ENCODE measurements around the gene SMYD1. TPM values are rescaled to one million over a fixed set of nuclear protein-coding genes. Genes with fewer than 3 reads are reported as not detected.

Gene SMYD1
- total RNA-seq, 1 donor from 2014 or later = 0.25 TPM

DNA sequence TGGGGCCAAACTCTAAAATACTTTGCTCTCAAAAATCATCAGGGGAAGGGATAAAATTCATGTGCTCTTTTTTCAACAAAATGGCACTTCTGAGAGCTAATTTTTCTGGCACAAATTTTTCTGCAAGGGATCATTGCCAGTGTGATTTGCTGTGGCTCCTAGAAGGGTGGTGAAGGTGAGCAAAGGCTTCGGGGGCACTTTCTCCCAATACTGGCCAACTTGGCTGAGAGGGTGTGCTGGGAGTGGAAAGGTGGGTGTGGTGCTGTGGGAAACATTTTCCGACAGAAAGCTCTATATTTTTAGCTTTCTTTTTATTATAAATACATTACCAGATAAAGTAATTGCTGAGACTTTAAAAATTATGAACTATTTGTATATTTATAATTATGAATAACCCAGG lies 419 bp downstream of the SMYD1 start:
- TF ChIP-seq, protein P1, sequence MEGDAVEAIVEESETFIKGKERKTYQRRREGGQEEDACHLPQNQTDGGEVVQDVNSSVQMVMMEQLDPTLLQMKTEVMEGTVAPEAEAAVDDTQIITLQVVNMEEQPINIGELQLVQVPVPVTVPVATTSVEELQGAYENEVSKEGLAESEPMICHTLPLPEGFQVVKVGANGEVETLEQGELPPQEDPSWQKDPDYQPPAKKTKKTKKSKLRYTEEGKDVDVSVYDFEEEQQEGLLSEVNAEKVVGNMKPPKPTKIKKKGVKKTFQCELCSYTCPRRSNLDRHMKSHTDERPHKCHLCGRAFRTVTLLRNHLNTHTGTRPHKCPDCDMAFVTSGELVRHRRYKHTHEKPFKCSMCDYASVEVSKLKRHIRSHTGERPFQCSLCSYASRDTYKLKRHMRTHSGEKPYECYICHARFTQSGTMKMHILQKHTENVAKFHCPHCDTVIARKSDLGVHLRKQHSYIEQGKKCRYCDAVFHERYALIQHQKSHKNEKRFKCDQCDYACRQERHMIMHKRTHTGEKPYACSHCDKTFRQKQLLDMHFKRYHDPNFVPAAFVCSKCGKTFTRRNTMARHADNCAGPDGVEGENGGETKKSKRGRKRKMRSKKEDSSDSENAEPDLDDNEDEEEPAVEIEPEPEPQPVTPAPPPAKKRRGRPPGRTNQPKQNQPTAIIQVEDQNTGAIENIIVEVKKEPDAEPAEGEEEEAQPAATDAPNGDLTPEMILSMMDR (IDR thresholded peaks at IDR 0.05; ENCODE audit: partially characterized antibody, unreplicated experiment) = no peak
- DNase-seq = no peak
- H3K27ac Mint-ChIP-seq (ENCODE audit: unreplicated experiment) = no peak overlapping the region
- peaks cover 10% of the 10 kb centered on the region for H3K4me1 Mint-ChIP-seq (ENCODE audit: low read depth, unreplicated experiment)
- H3K9me3 Mint-ChIP-seq (ENCODE audit: unreplicated experiment) = no peaks in the 10 kb centered on the region
- no peaks in the 10 kb centered on the region for H3K27me3 Mint-ChIP-seq (ENCODE audit: unreplicated experiment)
- no peak overlapping the region for H3K4me3 Mint-ChIP-seq (ENCODE audit: unreplicated experiment)
- H3K36me3 Mint-ChIP-seq (ENCODE audit: unreplicated experiment) = no peaks in the 10 kb centered on the region

DNA sequence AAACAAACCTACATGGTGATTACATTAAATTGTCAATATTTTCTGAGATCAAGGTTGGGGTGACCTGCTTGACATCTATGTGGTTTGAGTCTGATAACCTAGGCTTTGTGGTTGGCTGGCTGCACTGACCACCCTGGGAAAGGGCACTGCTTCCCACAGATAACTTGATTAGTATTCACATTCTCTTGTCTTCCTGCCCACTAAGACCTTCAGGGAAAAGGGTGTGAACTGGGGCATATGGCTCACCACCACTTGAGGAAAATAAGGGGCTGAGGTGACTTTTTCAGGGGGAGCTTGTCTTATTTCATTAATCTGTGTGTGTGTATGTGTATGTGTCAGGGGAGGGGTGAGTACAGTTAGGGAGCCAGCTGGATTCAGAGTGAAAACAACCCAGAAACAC lies 1.5 kb downstream of the SMYD1 start:
- H3K27ac Mint-ChIP-seq (ENCODE audit: unreplicated experiment) = peak overlapping the region; percentile 10
- H3K4me3 Mint-ChIP-seq (ENCODE audit: unreplicated experiment) = no peak overlapping the region
- no peaks in the 10 kb centered on the region for H3K27me3 Mint-ChIP-seq (ENCODE audit: unreplicated experiment)
- no peak for DNase-seq
- H3K36me3 Mint-ChIP-seq (ENCODE audit: unreplicated experiment) = no peaks in the 10 kb centered on the region
- TF ChIP-seq, protein P1 (IDR thresholded peaks at IDR 0.05; ENCODE audit: partially characterized antibody, unreplicated experiment) = no peak
- H3K9me3 Mint-ChIP-seq (ENCODE audit: unreplicated experiment) = peaks cover 2% of the 10 kb centered on the region
- peaks cover 10% of the 10 kb centered on the region for H3K4me1 Mint-ChIP-seq (ENCODE audit: low read depth, unreplicated experiment)

DNA sequence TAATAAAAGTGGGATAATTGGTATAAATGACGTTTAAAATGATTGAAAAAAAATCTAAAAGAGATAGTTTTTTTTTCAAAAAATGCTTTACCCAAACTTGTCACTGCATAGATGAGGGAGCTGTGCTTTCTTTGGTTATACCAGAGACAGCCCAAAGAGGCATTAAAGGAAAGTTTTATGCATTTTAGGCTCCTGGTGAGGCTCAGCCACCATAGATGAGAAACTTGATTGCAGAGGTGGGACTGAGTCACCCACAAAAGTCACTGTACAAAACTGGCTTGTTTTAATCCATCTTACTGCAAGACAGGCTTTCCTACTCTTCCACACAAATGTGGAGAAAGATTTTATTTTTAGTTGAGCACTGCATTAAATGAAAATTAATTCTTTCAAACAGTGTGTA lies 2.4 kb downstream of the SMYD1 start:
- peaks cover 2% of the 10 kb centered on the region for H3K9me3 Mint-ChIP-seq (ENCODE audit: unreplicated experiment)
- peaks cover 10% of the 10 kb centered on the region for H3K4me1 Mint-ChIP-seq (ENCODE audit: low read depth, unreplicated experiment)
- H3K4me3 Mint-ChIP-seq (ENCODE audit: unreplicated experiment) = no peak overlapping the region
- TF ChIP-seq, protein P1 (IDR thresholded peaks at IDR 0.05; ENCODE audit: partially characterized antibody, unreplicated experiment) = no peak
- DNase-seq = no peak
- no peak overlapping the region for H3K27ac Mint-ChIP-seq (ENCODE audit: unreplicated experiment)
- no peaks in the 10 kb centered on the region for H3K36me3 Mint-ChIP-seq (ENCODE audit: unreplicated experiment)
- no peaks in the 10 kb centered on the region for H3K27me3 Mint-ChIP-seq (ENCODE audit: unreplicated experiment)

DNA sequence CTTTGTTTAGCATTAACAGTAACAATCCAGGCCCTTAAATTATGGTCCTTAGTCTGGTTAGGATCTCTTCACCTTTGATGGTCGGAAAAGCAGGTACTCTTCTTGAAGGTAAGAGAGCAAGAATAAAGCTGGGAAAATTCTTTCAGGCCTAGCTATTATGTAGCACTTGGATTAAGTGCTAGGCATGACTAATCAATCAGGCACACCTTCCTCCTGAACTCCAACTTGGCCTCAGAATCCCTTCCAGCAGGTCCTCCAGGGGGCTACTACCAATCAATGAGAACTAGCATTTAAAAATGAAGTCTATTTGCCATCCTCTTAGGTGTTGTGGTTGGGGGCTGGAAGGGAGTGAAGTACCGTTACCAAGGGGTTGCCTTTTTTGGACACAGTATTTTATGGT lies 3.7 kb downstream of the SMYD1 start:
- no peak for DNase-seq
- Mint-ChIP-seq H3K27ac (ENCODE audit: unreplicated experiment) (no peak overlapping the region), H3K27me3 (ENCODE audit: unreplicated experiment) (no peaks in the 10 kb centered on the region), H3K4me1 (ENCODE audit: low read depth, unreplicated experiment) (peaks cover 10% of the 10 kb centered on the region), H3K9me3 (ENCODE audit: unreplicated experiment) (peaks cover 2% of the 10 kb centered on the region), H3K4me3 (ENCODE audit: unreplicated experiment) (no peak overlapping the region), H3K36me3 (ENCODE audit: unreplicated experiment) (no peaks in the 10 kb centered on the region)
- TF ChIP-seq, protein P1 (IDR thresholded peaks at IDR 0.05; ENCODE audit: partially characterized antibody, unreplicated experiment) = no peak

DNA sequence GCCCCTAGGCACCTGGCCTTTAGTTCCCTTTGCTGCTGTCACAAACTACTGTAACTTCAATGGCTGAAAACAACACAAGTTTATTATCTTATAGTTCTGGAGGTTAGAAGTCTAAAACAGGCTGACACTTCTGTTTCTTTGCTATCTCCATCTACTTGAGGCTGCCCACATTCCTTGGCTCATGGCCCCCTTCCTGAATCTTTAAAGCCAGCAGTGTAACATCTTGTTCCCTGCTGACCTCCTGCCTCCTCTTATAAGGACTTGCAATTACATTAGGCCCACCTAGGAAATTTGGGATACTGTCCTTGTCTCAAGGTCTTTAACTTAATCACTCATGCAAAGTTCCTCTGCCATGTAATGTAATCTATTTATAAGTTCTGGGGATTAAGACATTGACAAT lies 6.5 kb downstream of the SMYD1 start:
- TF ChIP-seq, protein P1 (IDR thresholded peaks at IDR 0.05; ENCODE audit: partially characterized antibody, unreplicated experiment) = no peak

More for the DNA sequence above, 6.5 kb downstream of the SMYD1 start:
- Mint-ChIP-seq H3K9me3 (ENCODE audit: unreplicated experiment) (peaks cover 2% of the 10 kb centered on the region), H3K4me1 (ENCODE audit: low read depth, unreplicated experiment) (peaks cover 7% of the 10 kb centered on the region), H3K27ac (ENCODE audit: unreplicated experiment) (no peak overlapping the region), H3K27me3 (ENCODE audit: unreplicated experiment) (no peaks in the 10 kb centered on the region), H3K4me3 (ENCODE audit: unreplicated experiment) (no peak overlapping the region), H3K36me3 (ENCODE audit: unreplicated experiment) (no peaks in the 10 kb centered on the region)
- DNase-seq = no peak
